Ishikawa (cell line): ENCODE data around the gene PIGQ.

Experiments used
- EGR1 ChIP-seq: IDR thresholded peaks from 2 replicates; pipeline ENCODE4 v1.6.1; 2012
- MAX ChIP-seq: IDR thresholded peaks from 2 replicates; pipeline ENCODE4 v1.6.1; 2012
- NFIC ChIP-seq: IDR thresholded peaks from 2 replicates; pipeline ENCODE4 v1.6.1; 2012
- RAD21 ChIP-seq: IDR thresholded peaks from 2 replicates; pipeline ENCODE4 v1.6.1; 2012; ENCODE audit warnings: low read depth
- TAF1 ChIP-seq: IDR thresholded peaks from 2 replicates; pipeline ENCODE4 v1.6.1; 2012; ENCODE audit warnings: low read depth, mild to moderate bottlenecking
- USF1 ChIP-seq: IDR thresholded peaks from 2 replicates; pipeline ENCODE4 v1.6.1; 2012
- TF ChIP-seq, protein P1 (sequence below): IDR thresholded peaks from 2 replicates; pipeline ENCODE4 v1.6.1; 2012; ENCODE audit warnings: low read depth, mild to moderate bottlenecking

- no peak for TF ChIP-seq NFIC
- TF ChIP-seq RAD21 = no peak
- no peak for TF ChIP-seq TAF1
- TF ChIP-seq, protein P1, sequence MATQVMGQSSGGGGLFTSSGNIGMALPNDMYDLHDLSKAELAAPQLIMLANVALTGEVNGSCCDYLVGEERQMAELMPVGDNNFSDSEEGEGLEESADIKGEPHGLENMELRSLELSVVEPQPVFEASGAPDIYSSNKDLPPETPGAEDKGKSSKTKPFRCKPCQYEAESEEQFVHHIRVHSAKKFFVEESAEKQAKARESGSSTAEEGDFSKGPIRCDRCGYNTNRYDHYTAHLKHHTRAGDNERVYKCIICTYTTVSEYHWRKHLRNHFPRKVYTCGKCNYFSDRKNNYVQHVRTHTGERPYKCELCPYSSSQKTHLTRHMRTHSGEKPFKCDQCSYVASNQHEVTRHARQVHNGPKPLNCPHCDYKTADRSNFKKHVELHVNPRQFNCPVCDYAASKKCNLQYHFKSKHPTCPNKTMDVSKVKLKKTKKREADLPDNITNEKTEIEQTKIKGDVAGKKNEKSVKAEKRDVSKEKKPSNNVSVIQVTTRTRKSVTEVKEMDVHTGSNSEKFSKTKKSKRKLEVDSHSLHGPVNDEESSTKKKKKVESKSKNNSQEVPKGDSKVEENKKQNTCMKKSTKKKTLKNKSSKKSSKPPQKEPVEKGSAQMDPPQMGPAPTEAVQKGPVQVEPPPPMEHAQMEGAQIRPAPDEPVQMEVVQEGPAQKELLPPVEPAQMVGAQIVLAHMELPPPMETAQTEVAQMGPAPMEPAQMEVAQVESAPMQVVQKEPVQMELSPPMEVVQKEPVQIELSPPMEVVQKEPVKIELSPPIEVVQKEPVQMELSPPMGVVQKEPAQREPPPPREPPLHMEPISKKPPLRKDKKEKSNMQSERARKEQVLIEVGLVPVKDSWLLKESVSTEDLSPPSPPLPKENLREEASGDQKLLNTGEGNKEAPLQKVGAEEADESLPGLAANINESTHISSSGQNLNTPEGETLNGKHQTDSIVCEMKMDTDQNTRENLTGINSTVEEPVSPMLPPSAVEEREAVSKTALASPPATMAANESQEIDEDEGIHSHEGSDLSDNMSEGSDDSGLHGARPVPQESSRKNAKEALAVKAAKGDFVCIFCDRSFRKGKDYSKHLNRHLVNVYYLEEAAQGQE = no peak
- TF ChIP-seq USF1 = no peak
- TF ChIP-seq MAX = no peak
- TF ChIP-seq EGR1 = no peak
These were observed 60.1 kb downstream of the PIGQ start for GRCh38 chr16:629833-630248.
